GM18870 (cell line): ENCODE results near the gene TBX2.

ENCODE experiments used
- ATAC-seq: cut with Tn5 transposase; IDR thresholded peaks from one replicate; pipeline ENCODE4 v1.9.1; 2021; ENCODE audit warnings: moderate library complexity; ENCODE audit not compliant: unreplicated experiment

The TBX2 gene

GRCh38 chr17:61387011-61387410 is 12.6 kb upstream of the TBX2 start:
- no peak for ATAC-seq

GRCh38 chr17:61387511-61388305 is 11.9 kb upstream of the TBX2 start:
- ATAC-seq: no peak

GRCh38 chr17:61388561-61389356 is 10.9 kb upstream of the TBX2 start:
- no peak for ATAC-seq

- no peak for ATAC-seq
These were observed 9.8 kb upstream of the TBX2 start for GRCh38 chr17:61389670-61390478.

- ATAC-seq: no peak
These were observed 9.2 kb upstream of the TBX2 start for GRCh38 chr17:61390479-61390791.

GRCh38 chr17:61391595-61392291 is 7.9 kb upstream of the TBX2 start:
- ATAC-seq: no peak

- ATAC-seq: no peak
These were observed 7.0 kb upstream of the TBX2 start for GRCh38 chr17:61392679-61393078.

GRCh38 chr17:61393550-61393903 is 6.1 kb upstream of the TBX2 start:
- no peak for ATAC-seq

GRCh38 chr17:61393904-61394629 is 5.6 kb upstream of the TBX2 start:
- ATAC-seq: no peak

GRCh38 chr17:61394630-61395408 is 4.8 kb upstream of the TBX2 start:
- ATAC-seq: no peak

- no peak for ATAC-seq
These were observed 4.1 kb upstream of the TBX2 start for GRCh38 chr17:61395409-61395982.

GRCh38 chr17:61395983-61396585 is 3.6 kb upstream of the TBX2 start:
- no peak for ATAC-seq

- ATAC-seq: no peak
These were observed 3.0 kb upstream of the TBX2 start for GRCh38 chr17:61396586-61397085.

- ATAC-seq: no peak
These were observed 2.4 kb upstream of the TBX2 start for GRCh38 chr17:61397086-61397842.

GRCh38 chr17:61398721-61399130 is 917 bp upstream of the TBX2 start:
- ATAC-seq: no peak

- ATAC-seq: no peak
These were observed 548 bp downstream of the TBX2 start for GRCh38 chr17:61400066-61400716.

GRCh38 chr17:61400717-61401388 is 1.2 kb downstream of the TBX2 start:
- no peak for ATAC-seq
